ENCODE measurements around the gene MAS1. TPM values are rescaled to one million over a fixed set of nuclear protein-coding genes. Genes with fewer than 3 reads are reported as not detected.
A peak's percentile ranks its signal among the peaks of the same experiment; 100 is the strongest.
"Not testable (repeated sequence)": the region's sequence is repeated elsewhere in the genome, so short reads cannot be mapped to it uniquely, and the experiment has no call there.

The MAS1 gene
- not detected in 2 replicates for total RNA-seq (2014; rRNA removed; shearing (Covaris generic))

- DNase-seq (ENCODE audit: low read depth) = no peak
Observed at GRCh38 chr6:159890792-159891191, at the start of gene MAS1. Gene MAS1, plus strand, starts transcription at chr6:159890988. Its CDS starts 15,968 bp downstream, at chr6:159906956.

DNA sequence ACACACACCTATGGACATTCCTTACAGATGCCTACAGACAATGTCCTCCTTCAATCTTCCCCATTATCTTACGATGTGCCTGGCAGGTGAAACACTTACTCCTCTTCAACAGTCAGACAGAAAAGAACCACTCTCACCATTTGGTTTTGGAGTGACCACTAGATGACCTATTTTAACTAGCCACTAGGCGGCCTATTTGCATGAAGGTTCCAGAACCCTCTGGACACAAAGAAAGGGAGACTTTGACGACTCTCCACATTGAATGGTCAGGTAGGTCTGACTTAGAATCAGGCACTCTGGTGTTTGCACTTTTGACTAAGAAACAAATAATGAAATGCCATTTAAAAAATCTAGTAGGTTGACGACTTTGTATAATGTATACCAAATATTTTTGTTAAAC, 48.8 kb upstream of the MAS1 start:
- no peak for DNase-seq (ENCODE audit: low read depth)

DNA sequence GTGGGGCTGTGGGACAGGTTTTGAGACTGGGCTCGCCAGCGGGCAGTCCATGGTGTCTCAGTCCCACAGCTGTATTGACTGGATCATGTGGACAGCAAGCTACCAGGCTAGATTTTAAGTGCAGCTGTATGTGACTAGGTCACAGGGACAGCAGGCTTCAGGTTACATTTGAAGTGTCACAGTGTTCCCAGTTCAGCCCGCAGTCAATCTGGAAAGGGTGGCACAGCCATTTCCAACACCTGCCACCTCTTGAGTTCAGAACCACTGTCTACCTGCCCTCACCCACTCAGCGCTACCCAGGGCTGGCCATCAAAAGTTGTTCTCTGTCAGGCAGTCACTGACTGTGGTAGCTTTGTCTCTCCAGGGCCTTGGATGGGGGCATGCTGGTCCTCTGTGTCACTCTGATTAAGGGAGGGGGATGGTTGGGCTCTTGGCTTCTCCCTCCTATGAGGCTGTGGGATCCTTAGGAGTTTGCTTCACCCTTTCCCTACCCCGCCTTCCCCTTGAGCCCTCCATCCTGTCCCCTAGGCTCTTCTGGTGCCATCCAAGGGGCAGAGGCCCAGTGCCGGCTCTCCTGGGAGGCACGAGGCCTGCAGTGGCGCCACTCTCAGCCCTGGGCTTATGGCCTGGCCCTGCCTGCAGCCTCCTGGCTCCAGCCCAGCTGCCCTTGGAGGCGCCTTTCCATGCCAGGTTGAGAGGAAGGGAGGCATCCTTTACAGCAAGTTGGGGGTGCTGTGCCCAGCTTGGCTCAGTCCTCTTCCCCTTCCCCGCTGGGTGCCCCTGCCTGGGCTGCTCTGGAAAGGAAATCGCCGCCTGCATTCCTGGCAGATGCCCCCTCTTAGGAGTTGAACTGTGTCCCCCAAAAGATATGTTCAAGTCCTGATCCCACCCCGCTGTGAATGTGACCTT, 45.8 kb upstream of the MAS1 start:
- DNase-seq (ENCODE audit: low read depth) = no peak

- not testable (repeated sequence) for DNase-seq (ENCODE audit: low read depth)
Observed at GRCh38 chr6:159848552-159848951, 42.2 kb upstream of the MAS1 start.

DNA sequence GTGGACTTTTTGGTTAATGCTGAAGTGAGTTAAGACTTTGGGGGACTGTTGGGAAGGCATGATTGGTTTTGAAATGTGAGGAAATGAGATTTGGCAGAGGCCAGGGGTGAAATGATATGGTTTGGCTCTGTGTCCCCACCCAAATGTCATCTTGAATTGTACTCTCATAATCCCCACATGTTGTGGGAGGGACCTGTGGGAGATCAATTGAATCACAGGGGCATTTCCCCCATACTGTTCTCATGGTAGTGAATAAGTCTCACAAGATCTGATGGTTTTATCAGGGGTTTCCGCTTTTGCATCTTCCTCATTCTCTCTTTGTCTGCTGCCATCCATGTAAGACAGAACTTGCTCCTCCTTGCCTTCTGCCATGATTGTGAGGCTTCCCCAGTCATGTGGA, 40.9 kb upstream of the MAS1 start:
- DNase-seq (ENCODE audit: low read depth) = not testable (repeated sequence)

DNA sequence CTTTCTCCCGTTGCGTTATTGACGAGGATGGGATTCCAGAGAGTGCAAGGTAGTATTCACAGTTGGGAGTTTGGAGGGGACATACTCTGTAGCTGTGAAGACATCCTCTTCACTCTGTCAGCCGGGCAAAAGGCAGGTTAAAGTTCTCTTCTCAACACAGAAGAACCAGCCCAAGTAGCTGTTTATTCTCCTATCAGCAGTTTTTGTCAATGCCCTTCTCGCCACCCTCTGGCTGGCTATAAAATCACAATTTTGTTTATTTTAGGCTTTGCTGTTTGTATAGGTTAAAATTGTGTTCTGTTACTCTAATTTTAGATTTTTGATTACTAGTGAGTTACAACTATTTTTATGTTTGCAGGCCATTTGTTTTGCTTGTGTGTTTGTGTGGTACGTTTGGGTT, 37.9 kb upstream of the MAS1 start:
- DNase-seq (ENCODE audit: low read depth) = no peak

DNA sequence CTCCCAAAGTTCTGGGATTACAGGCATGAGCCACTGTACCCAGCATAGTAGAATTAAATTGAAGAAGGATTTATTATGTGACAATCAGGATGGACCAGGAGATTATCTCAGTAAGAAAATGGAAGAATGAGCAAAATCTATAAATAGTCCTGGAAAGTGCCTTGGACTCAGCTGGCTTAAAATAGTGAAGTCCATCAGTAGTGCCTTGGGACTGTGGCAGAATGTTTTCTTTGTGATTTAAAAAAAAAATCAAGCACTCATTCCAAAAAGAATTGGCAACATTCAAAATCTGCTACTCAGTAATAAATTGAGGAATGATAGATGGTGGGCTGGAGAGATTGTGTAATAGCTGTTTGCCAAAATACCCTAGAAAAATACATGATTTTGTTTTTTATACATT, 37.0 kb upstream of the MAS1 start:
- no peak for DNase-seq (ENCODE audit: low read depth)

- DNase-seq (ENCODE audit: low read depth) = no peak
Observed at GRCh38 chr6:159854959-159855358, 35.8 kb upstream of the MAS1 start.

DNA sequence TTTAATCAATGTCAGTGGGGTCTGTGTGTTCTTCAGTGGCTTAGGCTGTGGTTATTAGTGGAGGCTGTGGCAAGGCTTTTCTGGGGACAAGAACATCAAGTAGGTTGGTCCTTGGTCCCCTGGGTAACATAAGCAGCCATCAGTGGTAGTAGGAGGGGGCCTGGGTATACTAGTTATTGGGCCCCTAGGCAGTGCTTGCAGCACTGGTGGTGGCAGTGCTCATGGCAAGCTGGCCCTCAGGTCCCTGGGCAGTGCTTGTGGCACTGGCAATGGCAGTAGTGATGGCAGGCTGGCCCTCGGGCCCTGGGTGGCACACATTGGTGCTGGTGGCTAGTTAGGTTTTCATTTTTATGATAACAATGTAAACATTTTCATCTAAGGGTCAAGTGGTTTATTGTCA, 32.5 kb upstream of the MAS1 start:
- no peak for DNase-seq (ENCODE audit: low read depth)

GRCh38 chr6:159860482-159860881, 30.3 kb upstream of the MAS1 start:
- DNase-seq (ENCODE audit: low read depth) = no peak

- DNase-seq (ENCODE audit: low read depth) = no peak
Observed at GRCh38 chr6:159862103-159862502, 28.7 kb upstream of the MAS1 start.

DNA sequence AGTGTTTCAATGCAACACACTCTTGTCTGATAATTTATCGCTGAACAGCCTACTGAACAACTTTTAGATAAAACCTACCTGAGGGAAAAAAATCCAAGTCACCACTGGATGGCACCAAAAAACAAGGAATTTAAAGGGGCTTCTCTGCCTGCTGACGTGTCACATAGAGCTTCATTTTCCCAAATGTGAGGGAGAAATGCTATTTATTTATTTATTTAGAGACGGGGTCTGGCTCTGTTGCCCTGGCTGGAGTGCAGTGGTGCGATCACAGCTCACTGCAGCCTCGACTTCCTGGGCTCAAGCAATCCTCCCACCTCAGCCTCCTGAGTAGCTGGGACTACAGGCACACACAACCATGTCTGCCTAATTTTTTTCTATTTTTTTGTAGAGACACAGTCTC, 27.4 kb upstream of the MAS1 start:
- peak; percentile 63 for DNase-seq (ENCODE audit: low read depth)

- no peak for DNase-seq (ENCODE audit: low read depth)
Observed at GRCh38 chr6:159865226-159865920, 25.4 kb upstream of the MAS1 start.

DNA sequence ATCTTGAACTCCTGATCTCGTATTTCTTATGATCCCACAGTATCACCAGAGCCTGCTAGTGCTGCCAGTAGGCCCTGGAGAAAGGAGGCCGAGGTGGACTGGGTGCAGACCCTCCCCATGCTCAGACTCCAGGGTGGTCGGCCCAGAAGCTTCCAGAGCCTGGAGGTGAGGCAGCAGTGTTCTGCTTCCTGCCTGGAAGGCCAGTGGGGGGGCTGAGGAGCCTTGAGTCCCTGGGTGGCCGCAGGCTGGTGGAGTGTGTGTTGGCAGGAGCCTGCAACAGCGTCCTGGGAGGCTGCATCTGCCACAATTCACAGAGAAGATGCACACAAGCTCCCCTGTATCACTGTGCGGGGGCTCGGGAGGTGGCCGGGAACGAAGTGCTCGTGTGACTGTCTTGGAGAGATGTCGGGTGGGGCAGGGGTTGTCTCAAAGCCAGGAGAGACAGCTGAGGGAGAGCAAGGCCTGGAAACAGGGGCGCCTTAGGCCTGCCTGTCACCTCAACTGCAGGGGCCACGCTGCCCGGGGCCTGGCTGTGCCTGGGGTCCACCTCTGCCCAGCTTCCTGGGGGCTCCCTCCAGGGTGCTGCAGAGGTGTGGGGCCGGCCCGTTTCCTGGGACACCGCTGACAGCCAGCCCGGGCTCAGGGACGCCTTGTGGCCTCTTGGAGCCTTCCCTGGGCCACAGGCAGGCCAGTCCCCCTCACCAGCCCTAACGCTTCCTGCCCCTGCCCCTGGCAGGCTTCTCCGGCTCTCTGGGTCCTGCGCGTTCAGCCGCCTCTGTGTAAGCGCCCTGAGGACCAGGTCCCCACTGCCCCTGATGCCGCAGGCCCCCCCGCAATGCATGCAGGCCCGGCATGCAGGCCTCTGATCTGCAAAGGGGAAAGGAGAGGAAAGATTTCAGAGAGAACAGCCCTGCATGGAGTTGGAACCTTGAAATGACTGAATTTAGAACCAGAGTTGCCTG, 24.2 kb upstream of the MAS1 start:
- no peak for DNase-seq (ENCODE audit: low read depth)

- DNase-seq (ENCODE audit: low read depth) = no peak
Observed at GRCh38 chr6:159871241-159871640, 19.5 kb upstream of the MAS1 start.

GRCh38 chr6:159871906-159872305, 18.9 kb upstream of the MAS1 start:
- peak; percentile 29 for DNase-seq (ENCODE audit: low read depth)

GRCh38 chr6:159874435-159874834, 16.4 kb upstream of the MAS1 start:
- DNase-seq (ENCODE audit: low read depth) = no peak

DNA sequence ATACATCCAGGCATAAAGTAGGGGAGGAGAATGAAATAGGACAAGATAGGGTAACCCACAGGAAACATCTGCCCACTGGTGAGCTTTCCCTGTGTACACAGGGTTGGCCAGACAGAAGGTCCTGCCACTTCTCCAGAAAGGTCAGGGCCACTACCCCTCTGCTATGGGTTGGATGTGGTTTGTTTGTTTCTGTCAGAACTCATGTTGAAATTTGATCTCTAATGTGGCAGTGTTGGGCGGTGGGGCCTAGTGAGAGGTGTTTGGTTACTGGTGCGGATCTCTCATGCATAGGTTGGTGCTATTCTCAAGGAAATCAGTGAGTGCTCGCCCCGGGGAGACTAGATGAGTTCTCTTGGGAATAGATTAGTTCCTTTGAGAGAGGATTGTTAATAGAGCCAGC, 15.6 kb upstream of the MAS1 start:
- DNase-seq (ENCODE audit: low read depth) = no peak

DNA sequence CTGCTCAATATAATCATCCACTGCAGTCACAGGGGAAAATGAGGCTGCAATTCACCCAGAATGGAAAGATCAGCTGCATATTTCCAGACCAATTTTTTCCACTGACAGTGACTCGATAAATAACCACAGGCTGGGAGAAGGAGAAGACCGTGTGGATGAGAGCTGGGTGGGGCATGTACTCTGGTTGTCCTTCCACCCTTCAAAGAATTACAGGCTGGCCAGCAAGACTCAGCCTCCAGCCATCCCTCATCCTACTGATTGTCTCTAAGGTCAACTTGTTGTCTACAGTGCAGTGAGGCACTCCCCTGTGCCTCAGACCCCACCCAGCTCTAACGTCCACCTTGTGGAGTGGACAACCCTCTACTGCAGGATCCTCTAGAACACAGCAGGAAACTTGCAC, 14.5 kb upstream of the MAS1 start:
- DNase-seq (ENCODE audit: low read depth) = no peak

DNA sequence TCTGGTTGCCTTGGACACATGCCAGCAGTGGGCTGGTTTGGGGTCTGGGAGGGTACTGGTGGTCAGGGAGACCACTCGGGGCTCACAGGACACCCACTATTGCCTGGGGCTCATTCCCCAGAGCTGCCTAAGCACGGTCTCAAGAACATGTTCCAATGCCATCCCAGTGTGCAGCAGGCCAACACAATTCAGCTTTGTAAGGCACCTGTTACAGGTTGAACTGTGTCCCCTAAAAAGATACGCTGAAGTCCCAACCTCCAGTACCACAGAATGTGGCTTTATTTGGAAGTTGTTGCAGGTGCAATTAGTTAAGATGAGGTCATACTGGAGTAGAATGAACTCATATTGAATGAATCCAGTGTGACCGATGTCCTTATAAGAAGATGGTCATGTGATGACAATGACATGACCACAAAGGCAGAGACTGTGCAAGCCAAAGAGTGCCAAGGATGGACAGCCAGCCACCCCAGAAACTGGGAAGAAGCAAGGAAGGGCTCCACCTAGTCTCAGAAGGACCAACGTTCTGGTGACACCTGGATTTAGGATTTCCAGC, 13.5 kb upstream of the MAS1 start:
- DNase-seq (ENCODE audit: low read depth) = no peak

DNA sequence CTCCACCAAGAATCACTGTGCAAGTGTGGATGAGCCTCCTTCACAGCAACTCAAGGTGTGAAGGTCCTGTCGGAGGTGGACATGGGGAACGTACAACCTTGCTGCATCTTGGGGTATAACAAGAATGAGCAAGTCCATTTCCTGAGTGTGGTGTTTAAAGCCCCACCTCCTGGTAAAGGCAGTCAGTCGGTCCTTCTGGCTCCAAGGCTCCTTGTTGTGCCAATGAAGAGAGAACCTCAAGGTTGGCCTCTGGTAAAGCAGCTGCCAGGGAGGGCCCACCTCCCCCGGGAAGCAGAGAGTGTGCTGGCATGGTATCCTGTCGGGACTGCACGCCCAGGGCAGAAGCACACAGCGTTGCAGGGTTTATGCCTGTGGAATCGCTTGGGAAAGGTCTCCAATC, 12.4 kb upstream of the MAS1 start:
- DNase-seq (ENCODE audit: low read depth) = no peak

- DNase-seq (ENCODE audit: low read depth) = no peak
Observed at GRCh38 chr6:159879856-159880255, 10.9 kb upstream of the MAS1 start.

Data from Daoy (cell line).